GM21723 (cell line): ENCODE data around the gene SIN3A.
"Not testable (repeated sequence)": the region's sequence is repeated elsewhere in the genome, so short reads cannot be mapped to it uniquely, and the experiment has no call there.

Experiments
- ATAC-seq: cut with Tn5 transposase; IDR thresholded peaks from one replicate; pipeline ENCODE4 v1.9.1; 2021; ENCODE audit warnings: mild to moderate bottlenecking, moderate library complexity; ENCODE audit not compliant: unreplicated experiment

SIN3A gene

DNA sequence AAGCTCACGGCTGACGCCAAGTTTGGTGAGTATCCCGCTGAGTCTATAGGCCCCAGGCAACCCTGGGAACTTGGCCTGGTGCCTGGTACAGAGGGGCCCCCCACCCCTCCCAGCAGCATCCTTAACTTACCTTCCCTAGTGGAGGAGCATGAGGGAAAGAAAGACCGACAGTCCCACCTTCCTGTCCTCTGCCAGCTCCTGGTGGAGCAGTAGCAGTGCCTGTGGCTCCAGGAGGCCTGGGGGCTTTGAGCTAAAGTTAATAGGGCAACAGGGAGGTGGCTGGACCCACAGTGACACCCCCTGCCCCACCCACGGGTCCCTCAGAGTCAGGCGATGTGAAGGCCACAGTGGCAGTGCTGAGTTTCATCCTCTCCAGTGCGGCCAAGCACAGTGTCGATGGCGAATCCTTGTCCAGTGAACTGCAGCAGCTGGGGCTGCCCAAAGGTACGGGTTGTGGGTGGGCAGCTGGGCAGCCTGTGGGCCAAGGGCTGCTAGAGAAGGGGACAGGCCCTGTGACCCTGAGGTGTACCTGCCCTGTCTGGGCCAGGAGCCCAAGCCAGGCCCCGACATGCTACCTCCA lies 112.7 kb downstream of the SIN3A start:
- ATAC-seq: no peak

DNA sequence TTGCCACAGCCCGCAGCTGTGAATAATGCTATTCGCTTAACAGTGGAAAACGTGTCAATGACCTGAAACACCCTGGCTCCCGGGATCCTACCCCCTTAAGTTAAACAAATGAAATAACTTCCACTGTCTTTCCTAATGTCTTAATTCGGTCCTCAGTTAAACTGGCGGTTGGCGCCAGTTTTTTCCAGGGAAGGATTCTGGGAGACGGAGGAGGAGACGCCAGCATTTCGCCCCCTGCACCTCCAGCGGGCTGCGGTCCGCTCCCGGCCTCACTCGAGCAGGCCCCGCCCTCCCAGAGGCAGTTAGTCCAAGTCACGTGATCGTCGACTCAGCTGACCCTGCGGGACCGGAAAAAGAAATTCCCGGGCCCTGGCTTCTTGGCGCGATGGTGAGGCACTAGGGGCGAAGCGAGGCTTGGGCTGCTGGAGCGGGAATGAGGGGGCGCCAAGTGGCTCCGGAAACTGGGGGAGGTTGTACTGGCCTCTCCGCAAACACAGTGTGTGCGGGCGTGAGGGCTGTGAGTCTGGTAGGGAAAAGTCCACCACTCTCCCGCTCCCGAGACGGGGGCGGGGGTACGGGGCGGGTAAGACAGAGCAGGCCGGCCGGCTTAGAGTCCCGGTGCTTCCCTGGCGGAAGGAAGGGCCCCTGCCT lies 115.7 kb downstream of the SIN3A start, which contains the start of gene COMMD4:
Gene COMMD4 (plus strand): TSS at position 359 of the 651 bp plus-strand sequence. CDS start 27 bp downstream, at position 386.
- peak; percentile 58 for ATAC-seq

DNA sequence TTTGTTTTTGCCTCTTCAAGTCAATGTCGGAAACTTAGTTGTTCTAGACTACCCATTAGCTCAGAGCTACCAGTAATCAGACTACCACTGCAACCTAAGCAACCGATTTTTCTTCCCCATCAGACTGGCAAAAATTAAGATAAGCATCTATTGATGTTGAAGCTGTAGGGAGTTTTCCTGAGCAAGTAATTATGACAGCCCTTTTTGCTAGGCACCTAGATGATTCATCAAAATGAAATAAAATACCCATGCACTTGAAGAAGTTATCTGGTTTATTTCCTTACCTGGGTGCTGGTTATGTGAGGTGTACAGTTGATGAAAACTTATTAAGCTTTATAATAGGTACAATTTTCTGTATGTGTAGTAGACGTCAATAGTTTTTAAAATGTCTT lies 116.2 kb downstream of the SIN3A start:
- ATAC-seq: no peak

DNA sequence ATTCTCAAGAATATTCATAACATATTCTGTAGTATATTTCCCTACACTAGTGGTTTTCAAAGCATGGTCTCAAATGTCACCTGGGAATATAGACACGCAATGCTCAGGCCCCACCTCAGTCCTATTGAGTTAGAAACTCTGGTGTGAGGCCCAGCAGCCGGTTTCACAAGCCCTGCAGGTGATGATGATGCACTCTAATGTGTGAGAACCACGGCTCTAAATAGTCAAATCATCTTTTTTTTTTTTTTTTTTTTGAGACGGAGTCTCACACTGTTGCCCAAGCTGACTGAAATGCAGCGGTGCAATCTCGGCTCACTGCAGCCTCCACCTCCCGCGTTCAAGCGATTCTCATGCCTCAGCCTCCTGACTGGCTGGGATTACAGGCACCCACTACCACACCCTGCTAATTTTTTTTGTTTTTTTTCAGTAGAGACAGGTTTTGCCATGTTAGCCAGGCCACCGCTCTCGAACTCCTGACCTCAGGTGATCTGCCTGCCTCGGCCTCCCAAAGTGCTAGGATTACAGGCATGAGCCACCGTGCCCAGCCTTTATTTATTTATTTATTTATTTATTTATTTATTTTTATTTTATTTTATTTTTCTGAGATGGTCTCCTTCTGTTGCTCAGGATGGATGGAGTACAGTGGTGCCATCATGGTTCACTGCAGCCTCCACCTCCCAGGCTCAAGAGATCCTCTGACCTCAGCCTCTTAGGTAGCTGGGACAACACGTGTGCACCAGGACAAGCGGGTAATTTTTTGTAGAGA lies 117.7 kb downstream of the SIN3A start:
- ATAC-seq: not testable (repeated sequence)

DNA sequence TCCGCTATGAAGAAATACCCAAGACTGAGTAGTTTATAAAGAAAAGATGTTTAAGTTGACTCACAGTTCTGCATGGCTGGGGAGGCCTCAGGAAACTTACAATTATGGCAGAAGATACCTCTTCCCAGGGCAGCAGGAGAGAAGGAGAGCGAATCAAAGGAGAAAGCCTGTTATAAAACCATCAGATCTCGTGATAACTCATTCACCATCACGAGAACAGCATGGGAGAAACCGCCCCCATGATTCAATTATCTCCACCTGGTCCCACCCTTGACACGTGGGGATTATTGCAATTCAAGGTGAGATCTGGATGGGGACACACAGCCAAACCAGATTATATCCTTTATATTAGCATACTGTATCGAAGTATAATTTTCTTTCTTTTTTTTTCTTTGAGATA lies 119.4 kb downstream of the SIN3A start:
- ATAC-seq: not testable (repeated sequence)

DNA sequence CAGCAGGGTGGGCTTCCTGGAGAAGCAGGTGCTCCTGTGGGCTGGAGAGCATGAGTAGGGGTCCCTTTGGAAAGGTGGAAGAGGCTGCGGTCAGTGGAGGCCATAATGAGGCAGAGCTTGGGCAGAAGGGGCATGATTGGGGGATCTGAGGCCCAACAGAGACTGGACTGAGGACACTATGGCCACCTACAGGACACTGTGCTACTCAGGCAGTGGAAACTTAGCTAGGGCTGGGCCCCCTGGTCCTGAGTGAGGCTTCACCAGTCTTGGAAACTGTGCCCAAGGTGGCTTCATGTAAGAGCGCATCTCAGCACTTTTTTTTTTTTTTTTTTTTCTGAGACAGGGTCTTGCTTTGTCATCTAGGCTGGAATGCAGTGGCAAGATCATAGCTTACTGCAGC lies 121.9 kb downstream of the SIN3A start:
- no peak for ATAC-seq

DNA sequence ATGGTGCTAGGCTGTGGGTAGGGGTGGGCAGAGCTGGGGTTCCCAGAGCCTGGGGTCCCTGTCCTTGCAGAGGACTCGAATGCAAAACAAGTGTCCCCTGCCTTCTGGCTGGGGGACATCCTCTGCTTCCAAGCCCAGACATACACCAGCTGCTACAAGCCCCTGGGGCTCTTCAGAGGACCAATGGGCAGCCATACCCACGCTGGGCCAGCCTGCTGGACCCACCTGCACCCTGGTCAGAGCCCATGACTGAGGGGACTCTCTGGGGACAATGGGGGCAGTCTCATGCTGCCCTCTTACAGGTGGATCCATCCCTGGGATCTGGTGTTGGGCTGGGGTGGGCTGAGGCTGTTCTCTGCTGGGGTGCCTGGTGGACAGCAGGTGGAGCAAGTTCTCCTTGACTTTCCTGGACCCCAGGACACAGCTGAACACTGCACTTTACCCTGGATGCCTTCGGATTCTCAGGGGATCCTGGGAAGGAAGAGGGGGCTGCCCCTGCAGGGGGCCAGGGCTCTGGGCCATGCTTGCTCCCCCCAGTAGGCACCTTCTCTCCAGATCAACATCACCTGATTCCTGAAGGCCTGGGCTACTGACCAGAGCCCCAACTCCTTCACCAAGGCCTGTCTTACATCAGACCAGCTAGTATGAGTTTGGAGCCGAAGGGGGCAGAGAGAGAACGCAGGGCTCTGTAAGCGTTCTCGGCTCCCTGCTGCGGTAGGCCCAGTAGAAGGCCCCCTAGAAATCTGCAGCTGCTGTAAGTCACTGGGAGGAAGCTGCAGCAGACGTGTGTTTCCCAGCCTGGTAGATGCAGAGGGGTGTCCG lies 122.8 kb downstream of the SIN3A start:
- no peak for ATAC-seq

DNA sequence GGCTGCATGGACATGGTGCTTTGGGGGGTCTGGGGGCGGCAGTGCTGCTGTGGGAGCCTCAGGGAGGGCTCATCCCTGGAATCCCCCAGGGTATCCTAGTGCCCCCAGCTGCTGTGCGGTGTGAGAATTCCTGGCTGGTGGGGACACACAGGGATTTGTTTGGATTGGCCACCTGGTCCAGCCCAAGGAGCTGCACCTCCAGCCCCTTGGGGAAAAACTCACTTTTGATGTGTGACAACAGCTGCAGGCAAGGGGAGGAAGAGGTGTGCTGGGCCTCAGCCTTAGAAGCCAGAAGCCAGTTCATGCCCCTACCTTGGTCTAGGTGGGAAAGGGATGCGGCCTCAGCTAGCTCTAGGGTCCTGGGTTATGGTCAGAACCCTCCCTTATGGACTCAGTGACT lies 124.0 kb downstream of the SIN3A start:
- ATAC-seq: no peak

DNA sequence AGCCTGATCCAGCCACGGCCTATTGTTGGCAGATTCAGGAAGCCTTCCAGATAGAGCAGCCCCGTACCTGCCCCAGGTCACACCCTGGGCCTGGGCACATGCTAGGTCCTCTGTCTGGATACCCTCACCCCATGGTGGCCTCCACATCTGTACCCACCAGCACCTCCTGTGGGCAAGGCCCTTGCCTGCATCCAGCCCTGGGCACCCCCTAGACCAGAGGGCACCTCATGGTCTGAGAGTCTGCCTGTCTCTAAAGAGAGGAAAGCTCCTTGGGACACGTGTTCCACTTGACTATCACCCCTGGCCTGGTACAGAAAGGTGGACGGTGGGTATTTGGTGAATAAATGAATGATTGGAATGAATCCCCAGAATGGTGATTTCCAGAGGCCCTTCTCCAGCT lies 124.5 kb downstream of the SIN3A start:
- no peak for ATAC-seq

DNA sequence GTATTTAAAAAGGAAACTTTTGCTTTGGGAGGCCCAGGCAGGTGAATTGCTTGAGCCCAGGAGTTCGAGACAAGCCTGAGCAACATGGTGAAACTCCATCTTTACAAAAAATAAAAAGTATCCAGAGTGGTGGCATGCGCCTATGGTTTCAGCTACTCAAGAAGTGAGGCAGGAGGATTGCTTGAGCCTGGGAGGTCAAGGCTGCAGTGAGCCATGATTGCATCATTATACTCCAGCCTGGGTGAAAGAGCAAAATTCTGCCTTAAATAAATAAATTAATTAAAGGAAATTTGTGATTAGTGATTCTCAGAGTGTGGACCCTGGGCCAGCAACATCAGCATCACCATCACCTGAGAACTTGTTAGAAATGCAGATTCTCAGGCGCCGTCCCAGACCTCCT lies 125.6 kb downstream of the SIN3A start:
- ATAC-seq: no peak

DNA sequence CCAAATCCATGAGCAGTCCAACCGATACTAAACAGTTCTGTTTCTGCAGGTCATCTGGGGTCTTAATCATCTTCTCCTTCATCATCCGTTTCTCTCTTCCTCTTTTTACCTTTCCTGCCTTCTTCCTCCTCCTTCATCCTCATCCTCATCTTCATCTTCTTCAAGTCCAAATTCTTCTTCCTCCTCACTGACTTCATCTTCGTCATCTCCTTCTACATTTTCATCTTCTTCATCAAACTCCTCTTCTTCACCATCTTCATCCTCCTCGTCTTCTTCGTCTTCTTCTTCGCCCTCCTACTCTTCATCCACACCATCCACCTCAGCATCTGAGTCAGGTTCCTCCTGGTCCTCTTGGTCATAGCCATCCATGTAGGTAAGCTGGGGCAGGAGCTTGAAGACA lies 129.8 kb downstream of the SIN3A start:
- ATAC-seq: no peak
